Neuron (in vitro differentiated cells): ENCODE data around the gene LRRC19.

Experiments
- H2AFZ ChIP-seq: one replicate; pipeline ENCODE4 v1.6.1; 2013; ENCODE audit warnings: low read depth, mild to moderate bottlenecking, inconsistent platforms, low read length, moderate library complexity
- H3K27me3 ChIP-seq: one replicate; pipeline ENCODE4 v1.6.1; 2013; ENCODE audit warnings: low read length; ENCODE audit not compliant: insufficient read depth
- H3K36me3 ChIP-seq: one replicate; pipeline ENCODE4 v1.6.1; 2013; ENCODE audit warnings: low read length; ENCODE audit not compliant: insufficient read depth
- H3K4me1 ChIP-seq: one replicate; pipeline ENCODE4 v1.6.1; 2013; ENCODE audit warnings: low read length; ENCODE audit not compliant: insufficient read depth
- H3K4me3 ChIP-seq: 2 replicates; pipeline ENCODE4 v1.5.1; 2013; ENCODE audit warnings: mild to moderate bottlenecking, low read length, moderate library complexity
- H3K9me3 ChIP-seq: one replicate; pipeline ENCODE4 v1.6.1; 2013; ENCODE audit warnings: low read length

The LRRC19 gene

GRCh38 chr9:27003426-27004077 is 1.9 kb downstream of the LRRC19 start:
- no peaks in the 10 kb centered on the region for H3K36me3 ChIP-seq
- no peaks in the 10 kb centered on the region for H3K27me3 ChIP-seq
- H3K4me3 ChIP-seq, result no peak overlapping the region
- no peaks in the 10 kb centered on the region for H3K9me3 ChIP-seq
- no peak overlapping the region for H2AFZ ChIP-seq
- no peaks in the 10 kb centered on the region for H3K4me1 ChIP-seq

GRCh38 chr9:26995810-26996209 is 9.7 kb downstream of the LRRC19 start:
- no peak overlapping the region for H2AFZ ChIP-seq
- H3K27me3 ChIP-seq, result no peaks in the 10 kb centered on the region
- peaks cover 10% of the 10 kb centered on the region for H3K36me3 ChIP-seq
- H3K4me3 ChIP-seq, result no peak overlapping the region
- H3K9me3 ChIP-seq, result no peaks in the 10 kb centered on the region
- no peaks in the 10 kb centered on the region for H3K4me1 ChIP-seq

- Histone ChIP-seq H3K4me3 (no peak overlapping the region), H2AFZ (no peak overlapping the region), H3K36me3 (peaks cover 23% of the 10 kb centered on the region), H3K4me1 (no peaks in the 10 kb centered on the region), H3K27me3 (no peaks in the 10 kb centered on the region), H3K9me3 (no peaks in the 10 kb centered on the region)
Observed at GRCh38 chr9:26983340-26983739, 22.1 kb downstream of the LRRC19 start.

- H3K27me3 ChIP-seq, result no peaks in the 10 kb centered on the region
- H3K9me3 ChIP-seq, result no peaks in the 10 kb centered on the region
- H3K36me3 ChIP-seq, result peaks cover 7% of the 10 kb centered on the region
- H3K4me1 ChIP-seq, result peaks cover 3% of the 10 kb centered on the region
- H2AFZ ChIP-seq, result no peak overlapping the region
- H3K4me3 ChIP-seq, result no peak overlapping the region
Observed at GRCh38 chr9:26975728-26976707, 29.5 kb downstream of the LRRC19 start.

- Histone ChIP-seq H3K4me1 (peaks cover 3% of the 10 kb centered on the region), H2AFZ (no peak overlapping the region), H3K9me3 (no peaks in the 10 kb centered on the region), H3K36me3 (peaks cover 7% of the 10 kb centered on the region), H3K27me3 (no peaks in the 10 kb centered on the region), H3K4me3 (no peak overlapping the region)
Observed at GRCh38 chr9:26974927-26975326, 30.5 kb downstream of the LRRC19 start.

- Histone ChIP-seq H3K36me3 (peaks cover 7% of the 10 kb centered on the region), H3K4me3 (no peak overlapping the region), H3K4me1 (peaks cover 3% of the 10 kb centered on the region), H2AFZ (no peak overlapping the region), H3K9me3 (no peaks in the 10 kb centered on the region), H3K27me3 (no peaks in the 10 kb centered on the region)
Observed at GRCh38 chr9:26973989-26974388, 31.5 kb downstream of the LRRC19 start.

GRCh38 chr9:26971721-26972120 is 33.8 kb downstream of the LRRC19 start:
- Histone ChIP-seq H2AFZ (no peak overlapping the region), H3K27me3 (no peaks in the 10 kb centered on the region), H3K36me3 (peaks cover 2% of the 10 kb centered on the region), H3K4me3 (no peak overlapping the region), H3K4me1 (peaks cover 3% of the 10 kb centered on the region), H3K9me3 (no peaks in the 10 kb centered on the region)

GRCh38 chr9:26956860-26957233 is 48.6 kb downstream of the LRRC19 start:
- Histone ChIP-seq H3K9me3 (no peaks in the 10 kb centered on the region), H2AFZ (peak overlapping the region; percentile 57), H3K36me3 (peaks cover 2% of the 10 kb centered on the region), H3K4me1 (peaks cover 8% of the 10 kb centered on the region), H3K27me3 (no peaks in the 10 kb centered on the region), H3K4me3 (peak overlapping the region; percentile 60)

- Histone ChIP-seq H3K4me3 (peak within 1 kb of the TSS; percentile 60), H3K9me3 (no peaks in the 10 kb centered on the region), H3K4me1 (peaks cover 8% of the 10 kb centered on the region), H3K27me3 (no peaks in the 10 kb centered on the region), H2AFZ (peak within 1 kb of the TSS; percentile 57), H3K36me3 (no peaks in the 10 kb centered on the region)
Observed at GRCh38 chr9:26955921-26956859, 49.3 kb downstream of the LRRC19 start, which contains the start of gene IFT74. TSS of gene IFT74 (plus strand) at chr9:26956412. CDS start at chr9:26961968, 5,556 bp downstream.

GRCh38 chr9:26955222-26955903 is 50.1 kb downstream of the LRRC19 start:
- Histone ChIP-seq H3K9me3 (no peaks in the 10 kb centered on the region), H2AFZ (peak overlapping the region; percentile 57)

GRCh38 chr9:26954050-26954508 is 51.4 kb downstream of the LRRC19 start:
- Histone ChIP-seq H3K36me3 (no peaks in the 10 kb centered on the region), H3K4me1 (peaks cover 8% of the 10 kb centered on the region), H3K4me3 (no peak overlapping the region), H2AFZ (no peak overlapping the region), H3K27me3 (no peaks in the 10 kb centered on the region), H3K9me3 (no peaks in the 10 kb centered on the region)

More at GRCh38 chr9:26955222-26955903, 50.1 kb downstream of the LRRC19 start:
- Histone ChIP-seq H3K36me3 (no peaks in the 10 kb centered on the region), H3K27me3 (no peaks in the 10 kb centered on the region), H3K4me3 (peak overlapping the region; percentile 60), H3K4me1 (peaks cover 8% of the 10 kb centered on the region)

- no peaks in the 10 kb centered on the region for H3K27me3 ChIP-seq
- no peak overlapping the region for H2AFZ ChIP-seq
- no peaks in the 10 kb centered on the region for H3K36me3 ChIP-seq
- H3K4me1 ChIP-seq, result peaks cover 8% of the 10 kb centered on the region
- no peak overlapping the region for H3K4me3 ChIP-seq
- H3K9me3 ChIP-seq, result no peaks in the 10 kb centered on the region
Observed at GRCh38 chr9:26951794-26952193, 53.7 kb downstream of the LRRC19 start.
